Glomerular visceral epithelial cell (primary cell): Measurements from ENCODE around the gene AQR.

Source experiments
- DNase-seq: peaks from one replicate; pipeline ENCODE4 v3.0.0-alpha.2; 2016; ENCODE audit errors: extremely low spot score

Gene AQR

GRCh38 chr15:34879107-34879506, 90.4 kb downstream of the AQR start:
- DNase-seq = no peak

GRCh38 chr15:34876640-34877039, 92.9 kb downstream of the AQR start:
- no peak for DNase-seq

- DNase-seq = no peak
These were observed 100.4 kb downstream of the AQR start for GRCh38 chr15:34869110-34869509.

- DNase-seq = no peak
These were observed 104.0 kb downstream of the AQR start for GRCh38 chr15:34865531-34865930.

- no peak for DNase-seq
These were observed 108.3 kb downstream of the AQR start for GRCh38 chr15:34861214-34861613.

GRCh38 chr15:34855893-34856292, 113.6 kb downstream of the AQR start:
- peak; percentile 4 for DNase-seq

GRCh38 chr15:34855413-34855812, 114.1 kb downstream of the AQR start:
- peak; percentile 56 for DNase-seq

GRCh38 chr15:34854232-34854631, 115.3 kb downstream of the AQR start:
- no peak for DNase-seq

- DNase-seq = no peak
These were observed 116.4 kb downstream of the AQR start for GRCh38 chr15:34853001-34853758.

GRCh38 chr15:34851751-34852150, 117.8 kb downstream of the AQR start:
- no peak for DNase-seq

GRCh38 chr15:34851007-34851406, 118.5 kb downstream of the AQR start:
- no peak for DNase-seq

- DNase-seq = no peak
These were observed 119.4 kb downstream of the AQR start for GRCh38 chr15:34850121-34850520.

GRCh38 chr15:34849364-34849959, 120.1 kb downstream of the AQR start:
- DNase-seq = no peak

GRCh38 chr15:34847598-34847997, 121.9 kb downstream of the AQR start:
- DNase-seq = no peak

- DNase-seq = no peak
These were observed 128.2 kb downstream of the AQR start for GRCh38 chr15:34841262-34841725.

- DNase-seq = no peak
These were observed 131.3 kb downstream of the AQR start for GRCh38 chr15:34838282-34838681.

- peak; percentile 87 for DNase-seq
These were observed 132.1 kb downstream of the AQR start for GRCh38 chr15:34837246-34838016.

GRCh38 chr15:34828145-34828911, 141.2 kb downstream of the AQR start:
- no peak for DNase-seq

- no peak for DNase-seq
These were observed 147.7 kb downstream of the AQR start for GRCh38 chr15:34821831-34822230.

- DNase-seq = no peak
These were observed 149.4 kb downstream of the AQR start for GRCh38 chr15:34820110-34820509.

GRCh38 chr15:34818526-34818925, 151.0 kb downstream of the AQR start:
- DNase-seq = no peak

GRCh38 chr15:34815836-34816235, 153.7 kb downstream of the AQR start:
- no peak for DNase-seq
